ENCODE data around the gene RHOV.

- TF ChIP-seq CTCF (IDR thresholded peaks at IDR 0.05) = no peak
- TF ChIP-seq POLR2A (IDR thresholded peaks at IDR 0.05) = no peak
Observed at GRCh38 chr15:40843261-40843884, 30.7 kb downstream of the RHOV start.
